Amniotic epithelial cell (primary cell): ENCODE data around the gene UPF3A.
A peak's percentile ranks its signal among the peaks of the same experiment; 100 is the strongest.
"Not testable (repeated sequence)": the region's sequence is repeated elsewhere in the genome, so short reads cannot be mapped to it uniquely, and the experiment has no call there.

Experiments
- DNase-seq: peaks from one replicate; pipeline ENCODE4 v3.0.0-alpha.2; 2010; ENCODE audit warnings: low read depth

UPF3A gene

DNA sequence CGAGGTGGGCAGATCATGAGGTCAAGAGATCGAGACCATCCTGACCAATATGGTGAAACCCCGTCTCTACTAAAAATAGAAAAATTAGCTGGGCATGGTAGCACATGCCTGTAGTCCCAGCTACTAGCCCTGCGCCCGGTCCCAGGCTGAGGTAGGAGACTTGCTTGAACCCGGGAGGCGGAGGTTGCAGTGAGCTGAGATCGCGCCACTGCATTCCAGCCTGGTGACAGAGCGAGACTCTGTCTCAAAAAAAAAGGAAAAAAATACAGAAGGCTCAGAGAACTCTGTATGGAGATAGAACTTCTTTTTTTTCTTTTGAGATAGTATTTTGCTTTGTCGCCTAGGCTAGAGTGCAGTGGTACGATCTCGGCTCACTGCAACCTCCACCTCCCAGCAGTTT, 17.1 kb upstream of the UPF3A start:
- DNase-seq = not testable (repeated sequence)

DNA sequence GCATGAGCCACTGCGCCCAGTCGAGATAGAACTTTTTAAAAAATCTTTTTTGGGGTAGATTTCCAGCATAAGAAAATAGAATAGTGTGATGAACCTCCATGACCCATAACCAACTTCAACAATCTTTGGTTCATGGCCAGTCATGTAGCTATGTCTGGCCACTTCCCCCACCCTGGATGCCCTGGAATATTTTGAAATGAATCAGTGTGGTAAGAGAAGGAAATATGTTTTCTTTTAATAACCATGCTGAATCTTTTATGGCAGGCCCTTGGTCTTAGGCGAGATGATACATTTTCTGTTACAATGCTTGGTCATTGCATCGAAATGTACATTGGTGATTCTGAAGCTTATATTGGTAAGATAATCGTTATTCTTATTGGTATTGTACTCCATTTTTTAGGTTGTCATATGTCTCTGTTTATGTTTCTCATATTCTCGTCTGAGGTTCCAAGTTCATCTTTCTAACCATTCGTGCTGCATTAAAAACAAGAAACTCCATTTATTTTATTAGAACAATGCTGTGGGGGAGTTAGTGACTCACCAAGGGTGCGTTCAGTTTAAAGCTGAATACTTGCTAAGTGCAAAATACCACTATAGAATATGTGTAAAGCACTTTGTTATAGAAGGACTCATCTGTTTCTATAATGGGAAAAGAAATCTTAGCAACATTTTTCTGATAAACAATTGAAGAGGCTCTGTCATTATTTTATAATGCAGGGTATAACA, 16.4 kb upstream of the UPF3A start:
- peak; percentile 79 for DNase-seq

DNA sequence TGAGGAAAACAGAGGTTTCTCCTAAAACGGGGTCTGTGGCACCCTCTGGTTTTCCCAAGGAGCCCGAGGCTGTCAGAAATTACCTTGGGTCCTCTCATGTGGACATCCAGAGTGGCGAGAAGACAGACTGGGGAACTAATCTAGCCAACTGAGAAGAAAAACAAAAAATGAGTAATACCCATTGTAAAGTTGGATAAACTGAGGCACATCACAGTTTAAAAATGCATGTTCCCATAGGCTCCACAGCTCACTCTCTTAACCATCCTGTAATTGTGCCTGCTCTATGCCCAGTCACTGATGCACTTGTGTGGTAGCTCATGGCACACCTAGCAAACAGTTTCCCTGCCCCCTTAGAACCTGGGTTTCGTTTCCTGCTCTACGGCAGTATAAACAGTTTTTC, 15.2 kb upstream of the UPF3A start:
- no peak for DNase-seq

DNA sequence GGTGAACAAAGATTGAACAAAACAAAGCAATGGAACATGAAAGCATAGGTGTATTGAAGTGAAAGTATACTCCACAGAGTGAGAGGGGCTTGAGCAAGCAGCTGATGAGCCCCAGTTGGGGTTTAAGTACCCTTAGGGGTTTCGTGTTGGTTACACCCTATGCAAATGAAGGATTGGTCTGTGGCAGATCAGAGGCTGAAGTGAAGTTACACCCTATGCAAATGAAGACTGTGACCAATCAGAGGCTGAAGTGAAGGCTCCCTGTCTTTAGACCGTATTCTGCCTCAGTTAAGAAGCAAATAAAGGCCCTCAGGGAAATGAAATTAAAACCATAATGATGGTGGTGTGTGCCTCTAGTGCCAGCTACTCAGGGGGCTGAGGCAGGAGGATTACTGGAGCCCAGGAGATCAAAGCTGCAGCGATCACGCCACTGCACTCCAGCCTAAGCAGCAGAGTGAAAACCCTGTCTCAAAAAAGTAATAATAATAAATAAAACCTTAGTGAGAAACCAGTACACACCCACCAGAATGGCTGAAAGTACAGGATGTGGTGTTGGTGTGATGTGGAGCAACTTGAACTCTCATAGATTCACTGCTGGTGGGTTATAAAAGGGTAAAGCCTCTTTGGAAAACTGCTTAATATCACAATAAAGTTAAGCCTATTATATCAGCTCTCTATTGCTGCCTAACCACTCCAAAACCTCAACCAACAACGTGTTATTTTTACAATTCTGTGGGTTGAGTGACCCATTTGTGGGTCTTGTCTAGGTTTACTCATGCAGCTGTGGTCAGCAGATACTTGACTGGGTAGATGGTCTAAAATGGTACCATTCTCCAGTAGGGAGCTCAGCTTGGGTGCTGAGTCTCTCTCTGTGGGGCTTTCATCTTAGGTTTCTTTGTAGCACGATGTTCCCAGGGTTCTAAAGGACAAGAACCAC, 12.8 kb upstream of the UPF3A start:
- DNase-seq = peak; percentile 33

DNA sequence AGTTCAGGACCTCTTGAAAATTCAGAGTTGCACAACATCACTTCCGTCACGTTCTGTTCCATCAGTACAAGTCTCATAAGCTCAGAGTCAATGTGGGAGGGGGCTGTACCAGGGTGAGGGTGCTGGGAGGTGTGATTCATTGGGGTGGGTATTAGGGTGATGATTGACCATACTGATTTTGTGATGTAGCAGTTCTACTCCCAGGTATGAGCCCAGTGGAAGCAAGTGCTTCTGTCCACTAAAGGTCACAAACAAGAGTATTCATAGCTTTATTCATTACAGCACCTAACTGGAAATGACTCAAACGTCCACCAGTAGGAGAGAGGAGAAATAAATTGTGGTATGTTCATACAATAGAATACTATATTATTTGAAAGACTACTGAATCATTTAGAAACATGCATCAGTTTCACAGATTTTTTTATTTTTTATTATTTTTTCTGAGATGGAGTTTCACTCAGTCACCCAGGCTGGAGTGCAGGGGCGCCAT, 12.1 kb upstream of the UPF3A start:
- DNase-seq = no peak

DNA sequence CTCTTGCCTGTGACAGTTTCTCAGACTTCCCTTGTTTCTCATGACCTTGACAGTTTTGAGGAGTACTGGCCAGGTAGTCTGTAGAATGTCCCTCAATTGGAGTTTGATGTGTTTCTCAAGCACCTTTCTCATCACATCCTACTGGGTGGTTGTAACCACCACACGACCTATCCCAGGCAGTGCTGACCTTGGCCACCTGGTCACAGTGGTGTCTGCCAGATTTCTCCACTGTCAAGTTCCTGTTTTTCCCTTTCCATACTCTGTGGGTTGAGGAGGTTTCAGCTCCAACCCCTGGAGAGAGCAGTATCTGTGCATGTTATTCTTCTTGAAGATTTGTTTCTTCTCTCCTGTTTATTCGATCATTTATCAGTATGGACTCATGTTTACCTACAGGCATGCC, 8.4 kb upstream of the UPF3A start:
- no peak for DNase-seq

DNA sequence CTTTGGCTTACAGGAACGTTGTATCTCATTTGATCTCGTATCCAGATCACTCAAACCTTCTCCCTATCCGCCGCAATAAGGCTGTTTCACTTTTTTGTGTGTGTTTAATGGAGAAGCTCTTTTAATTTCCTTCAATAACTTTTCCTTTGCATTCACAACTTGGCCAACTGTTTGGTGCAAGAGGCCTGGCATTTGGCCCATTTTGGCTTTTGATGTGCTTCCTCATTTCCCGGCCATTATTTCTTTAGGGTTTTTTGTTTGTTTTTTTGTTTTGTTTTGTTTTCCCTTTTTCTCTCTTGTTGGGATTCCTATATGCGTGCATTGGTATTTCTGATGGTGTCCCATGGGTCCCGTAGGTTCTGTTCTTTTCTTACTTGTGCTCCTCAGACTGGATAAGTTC, 6.1 kb upstream of the UPF3A start:
- no peak for DNase-seq

DNA sequence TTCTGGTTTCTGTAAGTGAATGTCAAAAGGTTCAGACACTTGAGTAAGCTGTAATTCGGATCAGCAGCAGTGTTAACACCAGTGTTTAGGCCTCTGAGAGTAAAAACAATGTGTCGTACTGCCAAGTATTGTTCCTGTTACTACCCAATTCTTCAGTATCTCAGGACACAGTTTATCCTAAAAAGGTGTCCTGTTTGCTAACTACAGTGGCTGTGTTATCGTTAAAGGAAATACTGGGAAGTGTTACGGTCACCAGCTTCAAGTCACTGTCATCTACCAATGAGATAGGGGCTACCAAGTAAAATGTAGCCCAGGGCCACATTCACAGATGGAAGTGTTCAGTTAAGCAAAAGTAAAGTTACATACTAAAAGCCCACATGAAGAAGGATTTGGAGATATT, 2.3 kb upstream of the UPF3A start:
- no peak for DNase-seq

DNA sequence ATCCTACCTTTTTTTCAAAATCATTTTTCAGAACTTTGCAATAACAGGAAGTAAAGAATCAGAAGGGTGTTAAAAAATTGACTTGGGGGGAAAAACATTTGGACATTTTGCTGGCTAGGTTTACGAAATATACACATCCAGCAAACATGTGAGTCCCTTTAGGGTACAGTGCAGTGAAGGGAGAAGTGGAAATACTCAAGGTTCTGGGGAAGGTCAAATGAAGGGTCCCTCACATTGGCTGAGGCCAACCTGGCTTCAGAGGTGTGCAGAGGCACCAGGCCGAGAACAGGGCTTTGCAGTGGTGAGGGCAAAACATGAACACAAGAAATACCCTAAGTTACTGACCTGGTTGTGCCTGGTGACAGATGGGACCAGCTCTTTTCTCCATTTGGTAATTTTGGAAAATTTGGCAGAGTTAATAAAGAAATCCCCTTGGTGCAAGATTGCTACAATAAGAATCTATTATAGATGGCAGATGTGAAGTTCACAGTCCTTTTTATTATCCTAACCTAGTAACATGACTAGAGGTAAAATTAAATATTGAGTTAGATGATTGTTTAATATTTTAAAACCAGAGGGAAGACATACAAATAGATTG, 1.5 kb upstream of the UPF3A start:
- DNase-seq = no peak

DNA sequence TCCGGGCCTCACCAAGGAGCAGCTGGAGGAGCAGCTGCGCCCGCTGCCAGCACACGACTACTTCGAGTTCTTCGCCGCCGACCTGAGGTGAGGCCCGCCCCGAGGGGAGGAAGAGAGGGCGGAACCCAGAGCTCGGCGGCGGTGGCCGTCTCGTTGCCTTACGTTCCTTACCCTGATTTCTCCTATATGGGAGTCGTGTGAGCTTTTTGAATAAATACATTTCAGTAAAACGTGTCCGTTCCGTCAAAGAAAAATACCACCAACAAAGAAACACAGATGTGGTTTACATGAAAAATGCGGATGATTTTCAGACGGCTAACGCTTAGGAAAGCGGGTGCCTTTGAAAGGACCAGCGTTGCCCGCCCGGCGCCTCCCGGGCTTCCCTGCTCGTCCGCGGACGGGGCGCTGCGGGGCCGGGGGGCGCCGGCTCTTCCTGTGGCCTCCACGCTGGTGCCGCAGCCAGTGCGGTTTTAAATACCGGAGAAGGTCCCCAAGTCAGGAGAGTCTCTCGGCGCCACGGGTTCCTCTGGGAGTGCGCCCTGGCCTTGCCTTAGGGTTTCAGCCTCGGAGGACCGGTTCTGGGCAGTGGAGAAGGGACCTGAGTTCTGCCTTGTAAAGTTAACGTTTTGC, 755 bp downstream of the UPF3A start:
- DNase-seq = no peak

DNA sequence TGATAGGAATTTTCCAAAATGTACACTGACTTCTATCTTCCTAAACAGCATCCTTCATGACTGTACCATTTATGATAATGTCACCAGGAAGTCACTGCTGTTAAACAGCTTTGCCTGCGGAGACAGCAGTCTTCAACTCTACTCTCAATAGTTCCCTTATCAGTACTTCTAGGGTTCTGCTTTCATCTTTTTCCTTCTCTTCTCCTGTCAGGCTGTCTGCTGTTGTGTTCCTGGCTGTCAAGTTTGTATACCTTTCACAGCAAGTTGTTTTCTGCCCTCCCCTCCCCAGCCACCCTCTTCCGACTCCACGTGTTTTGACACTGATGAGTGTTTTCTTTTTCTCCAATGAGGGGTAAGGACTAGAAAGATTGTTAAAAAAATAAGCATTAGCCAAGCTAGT, 2.2 kb downstream of the UPF3A start:
- DNase-seq = no peak

DNA sequence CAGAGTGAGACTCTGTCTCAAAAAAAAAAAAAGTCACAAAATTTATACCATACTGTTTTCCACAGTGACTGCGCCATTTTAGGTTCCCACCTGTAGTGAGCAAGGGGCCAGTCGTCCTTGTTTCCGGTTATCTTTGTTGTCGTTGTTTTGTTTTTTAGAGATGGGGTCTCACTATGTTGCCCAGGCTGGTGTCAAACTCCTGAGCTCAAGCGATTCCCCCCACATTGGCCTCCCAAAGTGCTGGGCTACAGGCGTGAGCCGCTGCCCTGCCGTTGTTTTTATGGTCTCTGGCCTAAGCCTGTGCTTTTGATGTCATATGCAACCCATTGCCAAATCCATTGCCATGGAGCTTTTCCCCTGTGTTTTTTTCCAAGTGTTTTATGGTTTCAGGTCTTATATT, 3.3 kb downstream of the UPF3A start:
- DNase-seq = no peak

DNA sequence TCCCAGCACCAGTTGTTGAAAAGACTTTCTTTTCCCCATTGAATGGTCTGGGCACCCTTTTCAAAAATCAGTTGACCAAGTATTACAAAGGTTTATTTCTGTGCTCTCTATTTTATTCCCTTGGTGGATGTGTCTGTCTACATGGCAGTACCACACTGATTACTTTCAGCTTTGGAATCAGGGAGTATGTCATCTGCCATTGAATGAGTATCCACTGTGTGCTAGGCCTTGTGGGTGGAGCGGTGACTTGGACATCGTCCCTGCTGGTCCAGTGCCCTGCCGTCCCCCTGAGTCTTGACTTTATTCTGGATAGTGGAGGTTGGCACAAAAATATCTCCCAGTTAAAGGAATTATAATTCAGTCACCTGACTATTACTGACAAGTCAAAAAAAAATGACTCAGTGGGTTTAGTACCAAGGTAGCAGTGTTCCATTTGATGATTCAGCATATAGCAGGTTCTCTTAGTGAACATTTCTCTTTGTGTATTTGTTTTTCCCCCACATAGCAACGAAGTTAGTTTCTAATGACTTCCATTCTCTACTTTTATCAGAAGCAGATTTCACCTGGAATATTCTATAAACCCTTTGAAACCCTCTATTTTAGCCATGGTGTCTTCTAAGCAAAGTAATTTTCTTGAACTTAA, 3.9 kb downstream of the UPF3A start:
- DNase-seq = peak; percentile 43

DNA sequence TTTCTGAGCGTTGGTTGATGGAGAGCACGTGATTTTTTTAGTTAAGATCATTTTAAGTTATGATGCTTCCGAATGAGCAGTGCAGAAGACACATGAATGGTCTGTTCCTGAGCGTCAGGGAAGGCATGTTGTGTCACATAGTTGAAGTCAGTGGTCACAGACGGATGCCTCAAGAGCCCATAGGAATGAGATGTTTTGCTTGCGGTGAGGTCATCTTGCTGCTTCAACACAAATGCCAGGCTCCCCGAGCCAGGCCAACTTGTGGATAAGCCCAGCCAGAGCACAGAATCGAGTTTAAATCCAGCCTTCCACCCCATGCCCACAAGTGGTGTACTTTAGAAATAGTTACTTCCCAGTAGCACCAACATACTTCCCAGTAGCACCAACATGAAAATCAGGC, 5.4 kb downstream of the UPF3A start:
- DNase-seq = peak; percentile 27

DNA sequence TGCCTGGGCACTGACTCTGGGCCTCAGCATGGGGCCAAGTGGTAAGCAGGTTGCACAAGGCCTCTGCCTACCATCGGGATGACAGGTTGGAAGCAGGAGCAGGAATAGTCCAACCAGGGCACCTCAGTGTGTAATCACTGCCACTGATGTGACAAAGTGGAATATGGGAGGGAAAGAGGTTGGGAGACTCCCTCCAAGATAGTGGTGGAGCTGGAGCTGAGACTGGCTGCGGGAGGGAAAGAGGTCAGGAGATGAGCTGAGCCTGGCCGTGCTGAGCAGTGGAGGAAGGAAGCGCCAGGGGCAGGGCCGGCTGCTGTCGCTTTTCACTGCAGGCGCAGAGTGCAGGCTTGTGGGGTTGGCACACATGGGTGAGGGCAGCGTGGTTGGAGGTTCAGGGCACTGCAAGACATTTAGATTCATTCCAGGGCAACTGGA, 6.8 kb downstream of the UPF3A start:
- no peak for DNase-seq

DNA sequence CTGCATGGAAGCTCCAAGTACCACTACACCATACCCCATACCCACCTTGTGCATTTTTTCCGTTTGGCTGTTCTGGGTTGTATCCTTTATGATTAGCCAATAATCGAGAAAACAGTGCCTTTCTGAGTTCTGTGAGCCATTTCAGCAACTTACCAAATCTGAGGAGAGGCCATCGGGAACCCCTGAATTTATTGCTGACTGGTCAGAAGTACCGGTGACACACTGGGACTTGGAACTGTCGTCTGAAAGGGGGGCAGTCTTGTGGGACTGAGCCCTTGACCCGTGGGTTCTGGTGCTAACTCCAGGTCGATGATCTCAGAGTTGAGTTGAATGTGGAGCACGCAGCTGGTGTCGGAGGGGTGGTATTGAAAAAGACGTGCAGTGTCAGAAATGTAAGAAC, 15.0 kb downstream of the UPF3A start:
- DNase-seq = no peak

DNA sequence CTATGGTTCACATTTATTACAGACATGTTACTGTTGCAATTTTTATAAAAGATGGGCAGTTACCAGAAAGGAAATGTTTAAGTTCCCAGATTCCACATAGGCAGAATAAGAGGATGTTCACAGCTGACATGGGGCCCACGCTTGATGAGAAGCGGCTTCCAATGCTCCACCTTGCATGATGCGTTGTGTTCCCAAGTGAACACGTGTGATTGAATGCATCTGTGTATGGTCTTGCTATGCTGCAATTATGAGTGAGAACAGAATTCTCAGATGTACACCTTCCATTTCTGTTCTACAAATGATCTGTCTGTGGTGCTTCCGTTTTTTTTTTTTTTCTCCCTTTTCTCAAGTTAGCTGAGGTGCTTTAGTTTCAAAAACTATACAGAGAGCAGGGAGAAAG, 15.5 kb downstream of the UPF3A start:
- no peak for DNase-seq

DNA sequence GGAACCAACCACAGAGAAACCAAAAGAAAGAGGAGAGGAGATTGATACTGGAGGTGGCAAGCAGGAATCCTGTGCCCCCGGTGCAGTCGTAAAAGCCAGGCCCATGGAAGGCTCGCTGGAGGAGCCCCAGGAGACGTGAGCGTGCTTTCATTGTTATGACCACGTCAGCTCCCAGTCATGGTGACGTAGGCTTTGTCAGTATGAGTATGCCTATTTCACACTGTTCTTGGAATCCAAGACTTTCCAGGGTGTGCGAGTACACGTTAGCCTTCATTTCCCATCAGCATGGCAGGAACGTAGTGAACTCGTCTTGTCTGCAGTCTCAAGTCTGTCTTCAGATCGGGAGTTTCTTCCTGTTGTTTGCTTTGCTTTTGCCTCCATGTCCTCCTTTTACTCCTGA, 17.5 kb downstream of the UPF3A start:
- no peak for DNase-seq

DNA sequence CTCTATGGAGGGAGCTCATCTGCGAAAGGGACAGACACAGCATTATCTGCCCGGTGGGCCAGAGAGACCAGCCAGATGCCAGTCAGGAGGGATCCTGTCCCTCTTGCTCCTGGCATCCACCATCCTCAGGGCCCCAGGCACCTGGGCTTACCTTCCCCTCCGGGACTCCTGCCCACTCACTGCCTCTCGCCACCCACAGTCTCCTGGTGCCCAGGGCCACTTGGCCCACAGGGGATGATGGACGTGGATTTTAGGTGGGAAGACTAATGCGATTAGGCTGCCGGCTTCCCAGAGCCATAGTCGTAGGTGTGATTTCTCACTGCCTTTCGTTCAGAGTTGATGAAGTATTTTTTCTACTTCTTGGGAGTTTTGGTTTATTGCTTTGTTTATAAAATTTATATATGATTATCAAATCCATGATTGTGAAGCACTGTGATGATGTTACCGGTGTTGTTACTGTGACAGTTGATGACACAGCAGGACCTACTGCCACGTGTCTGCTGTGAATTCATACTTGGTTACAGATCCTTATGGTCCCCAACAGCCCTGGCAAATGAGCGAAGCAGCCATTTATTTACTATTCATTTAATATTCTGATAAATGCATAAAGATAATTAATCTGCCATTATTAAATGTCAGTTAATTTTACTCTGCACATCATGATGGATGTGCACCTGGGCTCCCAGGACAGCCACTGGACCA, 18.4 kb downstream of the UPF3A start:
- no peak for DNase-seq

DNA sequence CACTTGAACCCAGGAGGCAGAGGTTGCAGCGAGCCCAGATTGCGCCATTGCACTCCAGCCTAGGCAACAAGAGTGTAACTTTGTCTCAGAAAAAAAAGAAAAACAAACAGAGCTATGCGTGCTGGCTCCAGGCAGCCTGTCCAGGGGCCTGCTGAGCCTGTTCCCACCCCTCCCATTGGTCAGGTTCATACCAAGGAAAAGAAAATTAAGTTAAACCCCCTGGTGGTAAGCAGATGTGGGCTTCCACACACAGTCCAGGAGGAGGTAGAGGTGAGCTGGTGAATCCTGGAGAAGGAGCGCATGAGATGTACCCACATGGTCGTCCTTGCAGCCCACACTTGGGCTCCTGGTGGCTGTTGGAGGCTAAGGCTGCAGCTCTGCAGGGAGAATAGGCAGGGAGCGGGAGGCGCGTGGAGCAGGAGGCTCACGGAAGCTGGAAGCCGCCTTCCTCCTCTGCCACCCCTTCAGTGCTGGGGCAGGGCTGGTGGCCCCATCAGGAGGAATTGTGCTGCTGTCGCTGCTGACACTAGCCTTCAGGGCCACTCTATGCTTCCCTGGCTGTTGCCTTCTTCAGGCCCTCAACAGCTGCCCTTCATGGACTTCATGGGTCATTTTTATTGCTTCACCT, 22.4 kb downstream of the UPF3A start:
- DNase-seq = no peak
